Measurements from ENCODE around the gene WHRN. TPM values are rescaled to one million over a fixed set of nuclear protein-coding genes. Genes with fewer than 3 reads are reported as not detected.

The WHRN gene
- total and polyA plus RNA-seq, 2 donors (not counting 1 experiment from before 2014, with no cell fraction given), result 19.4 to 95.7 TPM

- no peak overlapping the region for H3K9ac ChIP-seq (ENCODE audit: low read length)
- peak overlapping the region; percentile 65 for H3K27ac Mint-ChIP-seq
- no peaks in the 10 kb centered on the region for H4K20me1 ChIP-seq (ENCODE audit: control insufficient read depth, insufficient read depth, low read length, poor library complexity, severe bottlenecking)
- no peak overlapping the region for H3K4me3 Mint-ChIP-seq
- H3K27ac ChIP-seq (ENCODE audit: low read length in 2 of 2), result no peak overlapping the region
- no peak for ATAC-seq (ENCODE audit: low read depth)
- DNase-seq, result no peak
- ChIA-PET POLR2A (no interaction called here), CTCF (interaction anchor here (0.9 to 1.8 kb wide), 5 partner anchors 16 to 199 kb away, joined by 3 to 5 read pairs (median 4); no protein-coding TSS in a partner anchor)
- H3K9me3 ChIP-seq (ENCODE audit: control extremely low read depth in 1 of 3, control insufficient read depth in 2 of 3, insufficient read depth in 1 of 3, low read length in 2 of 3), result peaks cover 0 to 9% (median 8%) of the 10 kb centered on the region in 3 donors
- peaks cover 42 to 44% of the 10 kb centered on the region in 2 donors for H3K4me1 ChIP-seq (ENCODE audit: control insufficient read depth in 2 of 2, insufficient read depth in 2 of 2, low read length in 2 of 2)
- H3K4me3 ChIP-seq (ENCODE audit: control extremely low read depth in 1 of 5, extremely low read depth in 1 of 5, insufficient read depth in 1 of 5, low read depth in 2 of 5, low read length in 4 of 5), result no peak overlapping the region
- no CpG with 5 or more reads among the region's 1 CpG for WGBS (ENCODE audit: insufficient coverage)
- peaks cover 38% of the 10 kb centered on the region for H3K4me1 Mint-ChIP-seq
- intact Hi-C loops (cut with micrococcal nuclease), result loop anchor here (5.0 kb wide), 3 partner anchors 82 to 138 kb away; no protein-coding TSS in a partner anchor
- H3K79me2 ChIP-seq (ENCODE audit: control insufficient read depth, insufficient read depth, low read length), result no peaks in the 10 kb centered on the region
- H3K36me3 ChIP-seq (replicated peaks in 1 of 2; ENCODE audit: control extremely low read depth in 1 of 2, control insufficient read depth in 1 of 2, extremely low read depth in 1 of 2, insufficient read depth in 2 of 2, low read length in 1 of 2), result no peaks in the 10 kb centered on the region
- H3K9me3 Mint-ChIP-seq (ENCODE audit: insufficient read depth), result peaks cover 4% of the 10 kb centered on the region
- no peak overlapping the region for H3K4me2 ChIP-seq (replicated peaks; ENCODE audit: low read depth, low read length, poor library complexity, severe bottlenecking)
- H3K27me3 Mint-ChIP-seq, result no peaks in the 10 kb centered on the region
- H2AFZ ChIP-seq (ENCODE audit: insufficient read depth, low read depth, low read length, poor library complexity, severe bottlenecking), result no peak overlapping the region
- TF ChIP-seq CTCF (IDR thresholded peaks at IDR 0.05) (no peak), EZH2 (IDR thresholded peaks at IDR 0.05; ENCODE audit: borderline replicate concordance, insufficient read depth, low read depth, low read length, poor library complexity, severe bottlenecking) (no peak)
- H3K27me3 ChIP-seq (replicated peaks in 1 of 4; ENCODE audit: control extremely low read depth in 1 of 4, control insufficient read depth in 3 of 4, insufficient read depth in 4 of 4, low read length in 3 of 4), result no peaks in the 10 kb centered on the region
These were observed 50.6 kb downstream of the WHRN start for GRCh38 chr9:114454652-114455051.
